Mammary epithelial cell (primary cell): ENCODE measurements around the gene SLC25A20.

Experiments used
- EZH2 ChIP-seq: IDR thresholded peaks from 2 replicates; pipeline ENCODE4 v1.6.1; 2012; ENCODE audit warnings: low read length, inconsistent platforms, borderline replicate concordance
- TF ChIP-seq, protein P1 (sequence below), 2 donors: IDR thresholded peaks in 1 of 2; conservative IDR thresholded peaks in 1 of 2; 2 replicates each; pipeline ENCODE4 v1.5.1; 2011 to 2012; ENCODE audit warnings: inconsistent platforms in 2 of 2, low read length in 2 of 2, mild to moderate bottlenecking in 2 of 2, control low read depth in 1 of 2, low read depth in 1 of 2; ENCODE audit not compliant: insufficient read depth in 1 of 2; ENCODE audit errors: extremely low read depth in 1 of 2

DNA sequence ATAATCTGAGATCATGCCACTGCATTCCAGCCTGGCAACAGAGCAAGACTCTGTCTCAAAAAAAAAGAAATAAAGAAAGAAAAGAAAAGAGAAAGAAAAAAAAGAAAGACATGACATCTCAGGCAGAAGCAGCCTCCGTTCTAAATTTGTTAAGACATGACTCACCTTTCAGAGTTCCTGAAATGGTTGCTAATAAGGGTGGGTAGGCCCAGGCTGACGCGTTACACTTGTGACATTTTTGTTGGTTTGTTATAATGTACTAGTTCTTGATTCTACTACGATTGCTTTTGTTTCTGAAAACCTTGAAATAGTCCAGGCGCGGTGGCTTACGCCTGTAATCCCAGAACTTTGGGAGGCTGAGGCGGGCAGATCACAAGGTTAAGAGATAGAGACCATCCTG is 21.0 kb downstream of the SLC25A20 start:
- TF ChIP-seq, protein P1, sequence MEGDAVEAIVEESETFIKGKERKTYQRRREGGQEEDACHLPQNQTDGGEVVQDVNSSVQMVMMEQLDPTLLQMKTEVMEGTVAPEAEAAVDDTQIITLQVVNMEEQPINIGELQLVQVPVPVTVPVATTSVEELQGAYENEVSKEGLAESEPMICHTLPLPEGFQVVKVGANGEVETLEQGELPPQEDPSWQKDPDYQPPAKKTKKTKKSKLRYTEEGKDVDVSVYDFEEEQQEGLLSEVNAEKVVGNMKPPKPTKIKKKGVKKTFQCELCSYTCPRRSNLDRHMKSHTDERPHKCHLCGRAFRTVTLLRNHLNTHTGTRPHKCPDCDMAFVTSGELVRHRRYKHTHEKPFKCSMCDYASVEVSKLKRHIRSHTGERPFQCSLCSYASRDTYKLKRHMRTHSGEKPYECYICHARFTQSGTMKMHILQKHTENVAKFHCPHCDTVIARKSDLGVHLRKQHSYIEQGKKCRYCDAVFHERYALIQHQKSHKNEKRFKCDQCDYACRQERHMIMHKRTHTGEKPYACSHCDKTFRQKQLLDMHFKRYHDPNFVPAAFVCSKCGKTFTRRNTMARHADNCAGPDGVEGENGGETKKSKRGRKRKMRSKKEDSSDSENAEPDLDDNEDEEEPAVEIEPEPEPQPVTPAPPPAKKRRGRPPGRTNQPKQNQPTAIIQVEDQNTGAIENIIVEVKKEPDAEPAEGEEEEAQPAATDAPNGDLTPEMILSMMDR (conservative IDR thresholded peaks at IDR 0.05 in 1 of 2, IDR thresholded peaks at IDR 0.05 in 1 of 2; ENCODE audit: extremely low read depth in 1 of 2, insufficient read depth in 1 of 2, low read depth in 1 of 2, low read length in 2 of 2): no peak
- no peak for TF ChIP-seq EZH2
